Colonic mucosa (tissue), 4 donors: ENCODE data around the gene CLEC20A. TPM values are rescaled to one million over a fixed set of nuclear protein-coding genes. Genes with fewer than 3 reads are reported as not detected.

ENCODE experiments used
- DNase-seq: peaks from one replicate; pipeline ENCODE4 v3.0.0-alpha.2; 2020
- H3K27ac ChIP-seq: fragments of 200-600 bp; one replicate; pipeline ENCODE4 v1.8.0; 2021
- H3K27me3 ChIP-seq: fragments of 200-600 bp; one replicate; pipeline ENCODE4 v1.8.0; 2021
- H3K36me3 ChIP-seq: fragments of 200-600 bp; one replicate; pipeline ENCODE4 v1.8.0; 2021
- H3K4me1 ChIP-seq: fragments of 200-600 bp; one replicate; pipeline ENCODE4 v1.8.0; 2021; ENCODE audit warnings: mild to moderate bottlenecking
- H3K4me3 ChIP-seq: fragments of 200-600 bp; one replicate; pipeline ENCODE4 v1.8.0; 2021
- H3K9ac ChIP-seq, 2 donors: one replicate each; pipeline ENCODE4 v1.7.0; 2013; ENCODE audit warnings: control low read depth in 2 of 2, low read depth in 2 of 2, low read length in 2 of 2
- H3K9me3 ChIP-seq: fragments of 200-600 bp; one replicate; pipeline ENCODE4 v1.8.0; 2021
- intact Hi-C: fragments of 100-400 bp; cut with DNase I; formaldehyde crosslinking; loops from one replicate; pipeline ENCODE4 v1.14.1; 2022
- total RNA-seq, 2 donors: library from RNA; stranded (reverse); fragmentation: NEBNext Ultra II Directional in 1 of 2; extraction: Animal tissue kit (Norgen Biotek cat#: 25700) in 1 of 2; gene quantifications; one replicate each; pipeline ENCODE4 v1.2.1, GENCODE V29; 2021
- TF ChIP-seq, protein P1 (sequence below): fragments of 200-600 bp; IDR thresholded peaks from one replicate; pipeline ENCODE4 v1.8.0; 2022; ENCODE audit warnings: antibody characterized with exemption, mild to moderate bottlenecking
- donor health status: healthy.
- donor health status: DM: no; HTN: no; CAD: no.
- donor health status: DM: no; HTN: no; CAD: no.

CLEC20A gene
- total RNA-seq, 2 donors from 2014 or later = not detected

DNA sequence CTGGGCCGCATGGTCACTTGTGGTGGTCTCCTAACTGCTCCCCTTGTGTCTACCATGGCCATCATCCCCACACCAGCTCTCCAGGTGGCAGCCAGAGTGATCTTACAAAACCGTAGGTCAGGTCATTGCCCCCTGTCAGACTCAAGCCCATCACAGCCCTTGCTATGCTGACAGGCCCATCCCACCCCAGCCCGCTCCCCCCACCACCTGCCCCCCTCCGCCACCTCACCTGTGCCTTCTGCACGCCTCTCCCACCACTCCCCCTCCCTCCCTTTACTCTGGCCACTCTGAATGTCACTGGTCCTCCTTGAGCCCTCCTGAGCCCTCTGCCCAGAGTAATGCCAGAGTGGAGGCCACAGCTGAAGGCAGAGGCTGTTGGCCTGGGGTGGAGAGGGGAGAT is 44.6 kb upstream of the CLEC20A start:
- H3K9me3 ChIP-seq = no peaks in the 10 kb centered on the region
- H3K36me3 ChIP-seq = no peaks in the 10 kb centered on the region
- H3K27ac ChIP-seq = peak overlapping the region; percentile 83
- H3K4me3 ChIP-seq = peak overlapping the region; percentile 73
- TF ChIP-seq, protein P1, sequence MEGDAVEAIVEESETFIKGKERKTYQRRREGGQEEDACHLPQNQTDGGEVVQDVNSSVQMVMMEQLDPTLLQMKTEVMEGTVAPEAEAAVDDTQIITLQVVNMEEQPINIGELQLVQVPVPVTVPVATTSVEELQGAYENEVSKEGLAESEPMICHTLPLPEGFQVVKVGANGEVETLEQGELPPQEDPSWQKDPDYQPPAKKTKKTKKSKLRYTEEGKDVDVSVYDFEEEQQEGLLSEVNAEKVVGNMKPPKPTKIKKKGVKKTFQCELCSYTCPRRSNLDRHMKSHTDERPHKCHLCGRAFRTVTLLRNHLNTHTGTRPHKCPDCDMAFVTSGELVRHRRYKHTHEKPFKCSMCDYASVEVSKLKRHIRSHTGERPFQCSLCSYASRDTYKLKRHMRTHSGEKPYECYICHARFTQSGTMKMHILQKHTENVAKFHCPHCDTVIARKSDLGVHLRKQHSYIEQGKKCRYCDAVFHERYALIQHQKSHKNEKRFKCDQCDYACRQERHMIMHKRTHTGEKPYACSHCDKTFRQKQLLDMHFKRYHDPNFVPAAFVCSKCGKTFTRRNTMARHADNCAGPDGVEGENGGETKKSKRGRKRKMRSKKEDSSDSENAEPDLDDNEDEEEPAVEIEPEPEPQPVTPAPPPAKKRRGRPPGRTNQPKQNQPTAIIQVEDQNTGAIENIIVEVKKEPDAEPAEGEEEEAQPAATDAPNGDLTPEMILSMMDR = no peak
- H3K4me1 ChIP-seq = peaks cover 7% of the 10 kb centered on the region
- H3K27me3 ChIP-seq = no peaks in the 10 kb centered on the region
- H3K9ac ChIP-seq = peak overlapping the region; percentile 93 to 96
- intact Hi-C loops = no loop called here
- DNase-seq = no peak

DNA sequence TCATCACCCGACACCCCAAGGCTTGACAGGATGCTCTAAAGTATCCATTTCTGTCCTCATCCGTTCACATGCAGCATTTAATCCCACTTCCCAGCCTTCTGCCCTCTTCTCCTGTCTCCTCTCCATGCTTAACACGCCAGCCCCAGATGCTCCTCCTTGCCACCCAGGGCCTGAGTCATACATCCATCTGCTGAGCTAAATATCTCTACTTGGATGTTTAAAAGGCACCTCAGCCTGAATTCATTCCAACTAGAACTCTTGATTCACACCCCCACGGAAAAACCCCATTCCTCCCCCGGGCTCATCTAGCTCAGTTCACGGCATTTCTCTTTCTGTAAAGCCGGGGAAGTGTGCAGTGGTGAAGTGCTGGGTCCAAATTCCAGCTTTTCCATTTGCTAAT is 43.9 kb upstream of the CLEC20A start:
- Histone ChIP-seq H3K36me3 (no peaks in the 10 kb centered on the region), H3K9me3 (no peaks in the 10 kb centered on the region), H3K4me1 (peaks cover 7% of the 10 kb centered on the region), H3K9ac (no peak overlapping the region), H3K4me3 (no peak overlapping the region), H3K27ac (no peak overlapping the region), H3K27me3 (no peaks in the 10 kb centered on the region)
- TF ChIP-seq, protein P1 = no peak
- intact Hi-C loops = no loop called here
- no peak for DNase-seq

DNA sequence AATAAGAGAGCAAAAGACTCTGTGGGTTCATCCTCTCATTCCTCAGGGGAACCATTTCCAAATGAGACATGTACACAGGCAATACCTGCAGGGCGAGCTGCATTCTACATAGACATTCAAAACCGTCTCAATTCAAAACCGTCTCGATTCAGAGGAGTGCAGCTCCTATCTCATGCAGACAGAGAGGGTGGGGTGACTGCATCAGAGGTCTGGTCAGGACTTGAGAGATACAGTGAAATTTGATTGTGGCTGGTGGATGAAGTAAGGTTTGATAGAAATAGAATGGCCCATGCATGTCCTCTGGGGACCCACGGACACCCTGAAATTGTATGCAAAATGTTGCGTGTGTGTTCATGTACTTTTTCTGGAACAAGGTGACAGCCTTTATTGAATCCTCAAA is 43.4 kb upstream of the CLEC20A start:
- Histone ChIP-seq H3K9ac (no peak overlapping the region), H3K4me1 (peaks cover 7% of the 10 kb centered on the region), H3K27ac (no peak overlapping the region), H3K27me3 (no peaks in the 10 kb centered on the region), H3K9me3 (no peaks in the 10 kb centered on the region), H3K36me3 (no peaks in the 10 kb centered on the region), H3K4me3 (no peak overlapping the region)
- no peak for DNase-seq
- TF ChIP-seq, protein P1 = no peak
- intact Hi-C loops = no loop called here

DNA sequence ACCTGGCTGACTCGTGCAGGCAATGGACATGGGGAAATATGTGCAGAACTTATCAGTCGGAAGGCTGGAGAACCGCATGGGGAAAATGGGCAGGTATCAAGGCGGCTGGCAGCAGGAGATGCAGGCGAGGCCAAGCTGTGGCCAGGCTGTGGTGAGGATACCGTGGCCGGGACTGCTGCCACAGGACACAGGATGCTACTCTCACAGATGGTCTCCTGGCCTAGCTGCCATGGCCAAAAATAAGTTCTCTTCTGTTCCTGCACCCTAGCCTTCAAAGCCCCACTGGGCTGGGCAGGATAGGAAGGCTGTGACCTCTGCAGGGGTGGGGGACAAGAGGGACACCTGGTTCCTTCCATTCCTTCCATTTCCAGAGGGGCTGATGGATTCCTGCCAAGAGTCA is 42.5 kb upstream of the CLEC20A start:
- Histone ChIP-seq H3K4me3 (no peak overlapping the region), H3K36me3 (no peaks in the 10 kb centered on the region), H3K4me1 (peaks cover 7% of the 10 kb centered on the region), H3K27ac (no peak overlapping the region), H3K9ac (no peak overlapping the region), H3K27me3 (no peaks in the 10 kb centered on the region), H3K9me3 (no peaks in the 10 kb centered on the region)
- TF ChIP-seq, protein P1 = no peak
- intact Hi-C loops = no loop called here
- no peak for DNase-seq

DNA sequence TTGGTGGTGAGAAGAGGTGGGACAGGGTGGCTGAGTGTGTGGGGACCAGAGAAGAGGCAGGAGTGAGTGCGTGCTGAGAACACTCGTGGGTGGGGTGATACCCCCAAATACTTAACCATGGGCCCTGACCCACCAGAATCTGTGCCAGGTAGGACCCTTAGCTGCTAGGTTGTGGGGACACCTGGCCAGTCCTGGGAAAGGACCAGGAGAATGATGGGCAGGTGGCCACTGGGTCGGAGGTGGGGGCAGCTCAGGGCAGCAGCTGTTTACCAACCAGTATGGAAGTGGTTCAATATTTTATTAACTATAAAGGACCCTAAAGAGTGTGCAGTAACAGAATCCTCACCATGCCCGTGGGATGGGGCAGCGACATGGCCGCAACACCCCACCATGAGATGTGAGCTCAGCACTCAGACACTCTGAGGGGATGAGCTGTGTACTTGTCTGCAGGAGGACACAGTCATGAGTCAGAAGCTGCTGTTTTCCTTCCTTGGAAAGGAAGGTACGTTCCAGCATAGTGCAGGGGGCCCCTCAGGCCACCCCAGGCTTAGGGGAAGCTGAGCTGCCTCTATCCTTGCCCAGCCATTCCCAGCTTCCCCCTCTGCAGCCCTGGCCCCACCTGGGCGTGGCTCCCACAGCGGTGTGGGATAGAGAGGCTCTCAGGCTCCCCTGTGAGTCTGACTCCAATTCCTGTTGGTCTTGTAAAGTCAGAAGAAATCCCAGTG is 41.6 kb upstream of the CLEC20A start:
- no peak overlapping the region for H3K27ac ChIP-seq
- TF ChIP-seq, protein P1 = no peak
- no peak for DNase-seq
- H3K4me1 ChIP-seq = peaks cover 7% of the 10 kb centered on the region
- no peak overlapping the region for H3K4me3 ChIP-seq
- intact Hi-C loops = no loop called here
- H3K36me3 ChIP-seq = no peaks in the 10 kb centered on the region
- no peaks in the 10 kb centered on the region for H3K9me3 ChIP-seq
- no peaks in the 10 kb centered on the region for H3K27me3 ChIP-seq
- no peak overlapping the region for H3K9ac ChIP-seq
